ENCODE results near the gene EREG. TPM values are rescaled to one million over a fixed set of nuclear protein-coding genes. Genes with fewer than 3 reads are reported as not detected.

The EREG gene
- total RNA-seq, 2 donors from 2014 or later: 0.11 TPM; not detected in 1

- Histone ChIP-seq H3K9ac (ENCODE audit: extremely low read depth, low read length, poor library complexity, severe bottlenecking) (no peak overlapping the region), H3K36me3 (ENCODE audit: control insufficient read depth, insufficient read depth, low read length) (no peaks in the 10 kb centered on the region), H3K9me3 (ENCODE audit: control insufficient read depth, low read length) (no peaks in the 10 kb centered on the region), H3K4me1 (ENCODE audit: control insufficient read depth, insufficient read depth, low read length) (peaks cover 10% of the 10 kb centered on the region), H3K4me3 (ENCODE audit: low read length) (no peak overlapping the region), H3K27me3 (ENCODE audit: control insufficient read depth, insufficient read depth, low read length, poor library complexity, severe bottlenecking) (peaks cover 30% of the 10 kb centered on the region), H3K27ac (ENCODE audit: low read depth, low read length) (no peak overlapping the region)
- Mint-ChIP-seq H3K27ac (no peak overlapping the region), H3K36me3 (ENCODE audit: low read depth) (no peaks in the 10 kb centered on the region), H3K4me1 (peaks cover 16% of the 10 kb centered on the region), H3K27me3 (ENCODE audit: insufficient read depth) (peaks cover 26% of the 10 kb centered on the region), H3K4me3 (no peak overlapping the region), H3K9me3 (no peaks in the 10 kb centered on the region)
- no peak for DNase-seq
- WGBS, 2 experiments (ENCODE audit: insufficient coverage in 1 of 2, insufficient read length in 1 of 2): 97% methylated on average over 3 of the region's 4 CpGs; no CpG with 5 or more reads in 1 of the 2 experiments
- TF ChIP-seq CTCF (conservative IDR thresholded peaks at IDR 0.05): no peak
These were observed 3.3 kb upstream of the EREG start for GRCh38 chr4:74361671-74362070.

GRCh38 chr4:74362347-74362746 is 2.6 kb upstream of the EREG start:
- WGBS, 2 experiments (ENCODE audit: insufficient coverage in 1 of 2, insufficient read length in 1 of 2): no CpG with 5 or more reads among the region's 3 CpGs
- peaks cover 30% of the 10 kb centered on the region for H3K27me3 Mint-ChIP-seq (ENCODE audit: insufficient read depth)
- H3K36me3 ChIP-seq (ENCODE audit: control insufficient read depth, insufficient read depth, low read length): no peaks in the 10 kb centered on the region
- peaks cover 34% of the 10 kb centered on the region for H3K27me3 ChIP-seq (ENCODE audit: control insufficient read depth, insufficient read depth, low read length, poor library complexity, severe bottlenecking)
- TF ChIP-seq CTCF (conservative IDR thresholded peaks at IDR 0.05): no peak
- no peak overlapping the region for H3K27ac ChIP-seq (ENCODE audit: low read depth, low read length)
- H3K9me3 ChIP-seq (ENCODE audit: control insufficient read depth, low read length): no peaks in the 10 kb centered on the region
- H3K27ac Mint-ChIP-seq: no peak overlapping the region
- no peak overlapping the region for H3K9ac ChIP-seq (ENCODE audit: extremely low read depth, low read length, poor library complexity, severe bottlenecking)
- peaks cover 10% of the 10 kb centered on the region for H3K4me1 ChIP-seq (ENCODE audit: control insufficient read depth, insufficient read depth, low read length)
- H3K9me3 Mint-ChIP-seq: no peaks in the 10 kb centered on the region
- H3K4me3 ChIP-seq (ENCODE audit: low read length): no peak overlapping the region
- H3K4me1 Mint-ChIP-seq: peaks cover 17% of the 10 kb centered on the region
- no peak overlapping the region for H3K4me3 Mint-ChIP-seq
- no peaks in the 10 kb centered on the region for H3K36me3 Mint-ChIP-seq (ENCODE audit: low read depth)
- DNase-seq: no peak

- no peaks in the 10 kb centered on the region for H3K36me3 Mint-ChIP-seq (ENCODE audit: low read depth)
- DNase-seq: no peak
- Histone ChIP-seq H3K4me3 (ENCODE audit: low read length) (peak overlapping the region; percentile 76), H3K4me1 (ENCODE audit: control insufficient read depth, insufficient read depth, low read length) (peaks cover 10% of the 10 kb centered on the region), H3K36me3 (ENCODE audit: control insufficient read depth, insufficient read depth, low read length) (no peaks in the 10 kb centered on the region), H3K9ac (ENCODE audit: extremely low read depth, low read length, poor library complexity, severe bottlenecking) (no peak overlapping the region), H3K9me3 (ENCODE audit: control insufficient read depth, low read length) (no peaks in the 10 kb centered on the region), H3K27me3 (ENCODE audit: control insufficient read depth, insufficient read depth, low read length, poor library complexity, severe bottlenecking) (peaks cover 34% of the 10 kb centered on the region), H3K27ac (ENCODE audit: low read depth, low read length) (no peak overlapping the region)
- H3K9me3 Mint-ChIP-seq: no peaks in the 10 kb centered on the region
- no peak for TF ChIP-seq CTCF (conservative IDR thresholded peaks at IDR 0.05)
- peaks cover 32% of the 10 kb centered on the region for H3K27me3 Mint-ChIP-seq (ENCODE audit: insufficient read depth)
- no peak overlapping the region for H3K27ac Mint-ChIP-seq
- H3K4me1 Mint-ChIP-seq: peaks cover 26% of the 10 kb centered on the region
- peak overlapping the region; percentile 62 for H3K4me3 Mint-ChIP-seq
- 35% methylated on average over 8 of the region's 8 CpGs for WGBS, 2 experiments (ENCODE audit: insufficient coverage in 1 of 2, insufficient read length in 1 of 2)
These were observed 691 bp upstream of the EREG start for GRCh38 chr4:74364256-74364651.

Data from endodermal cell (in vitro differentiated cells).